Measurements from ENCODE around the gene DNMT1.
"Not testable (repeated sequence)": the region's sequence is repeated elsewhere in the genome, so short reads cannot be mapped to it uniquely, and the experiment has no call there.

The DNMT1 gene

GRCh38 chr19:10184636-10185035 is 10.1 kb downstream of the DNMT1 start:
- in situ Hi-C loops (cut with HindIII; ENCODE audit: low pct_ligation_motif_present, low sequenced_read_pairs): no loop called here
- TF ChIP-seq CTCF (IDR thresholded peaks at IDR 0.05; ENCODE audit: low read depth, low read length, missing control alignments): no peak
- Histone ChIP-seq H3K27me3 (replicated peaks) (no peaks in the 10 kb centered on the region), H3K4me3 (ENCODE audit: low read depth, low read length) (no peak overlapping the region), H3K36me3 (replicated peaks) (peaks cover 15% of the 10 kb centered on the region), H3K27ac (no peak overlapping the region)
- no peak for DNase-seq

GRCh38 chr19:10183926-10184325 is 10.8 kb downstream of the DNMT1 start:
- no peak for TF ChIP-seq CTCF (IDR thresholded peaks at IDR 0.05; ENCODE audit: low read depth, low read length, missing control alignments)
- Histone ChIP-seq H3K4me3 (ENCODE audit: low read depth, low read length) (no peak overlapping the region), H3K27ac (no peak overlapping the region), H3K27me3 (replicated peaks) (no peaks in the 10 kb centered on the region), H3K36me3 (replicated peaks) (peaks cover 17% of the 10 kb centered on the region)
- no peak for DNase-seq
- in situ Hi-C loops (cut with HindIII; ENCODE audit: low pct_ligation_motif_present, low sequenced_read_pairs): no loop called here

GRCh38 chr19:10182847-10183246 is 11.9 kb downstream of the DNMT1 start:
- no peak for TF ChIP-seq CTCF (IDR thresholded peaks at IDR 0.05; ENCODE audit: low read depth, low read length, missing control alignments)
- no peak for DNase-seq
- Histone ChIP-seq H3K36me3 (replicated peaks) (peaks cover 17% of the 10 kb centered on the region), H3K27me3 (replicated peaks) (no peaks in the 10 kb centered on the region), H3K27ac (no peak overlapping the region), H3K4me3 (ENCODE audit: low read depth, low read length) (no peak overlapping the region)
- in situ Hi-C loops (cut with HindIII; ENCODE audit: low pct_ligation_motif_present, low sequenced_read_pairs): no loop called here

GRCh38 chr19:10182076-10182475 is 12.7 kb downstream of the DNMT1 start:
- Histone ChIP-seq H3K4me3 (ENCODE audit: low read depth, low read length) (no peak overlapping the region), H3K36me3 (replicated peaks) (peaks cover 16% of the 10 kb centered on the region), H3K27me3 (replicated peaks) (no peaks in the 10 kb centered on the region), H3K27ac (no peak overlapping the region)
- TF ChIP-seq CTCF (IDR thresholded peaks at IDR 0.05; ENCODE audit: low read depth, low read length, missing control alignments): no peak
- in situ Hi-C loops (cut with HindIII; ENCODE audit: low pct_ligation_motif_present, low sequenced_read_pairs): no loop called here
- DNase-seq: no peak

- no peak overlapping the region for H3K4me3 ChIP-seq (ENCODE audit: low read depth, low read length)
- in situ Hi-C loops (cut with HindIII; ENCODE audit: low pct_ligation_motif_present, low sequenced_read_pairs): no loop called here
- H3K27me3 ChIP-seq (replicated peaks): no peaks in the 10 kb centered on the region
- no peak for DNase-seq
- peaks cover 17% of the 10 kb centered on the region for H3K36me3 ChIP-seq (replicated peaks)
- H3K27ac ChIP-seq: no peak overlapping the region
- TF ChIP-seq CTCF (IDR thresholded peaks at IDR 0.05; ENCODE audit: low read depth, low read length, missing control alignments): no peak
Observed at GRCh38 chr19:10180459-10180858, 14.3 kb downstream of the DNMT1 start.

GRCh38 chr19:10180024-10180423 is 14.7 kb downstream of the DNMT1 start:
- H3K36me3 ChIP-seq (replicated peaks): peaks cover 18% of the 10 kb centered on the region
- H3K27ac ChIP-seq; DNase-seq; in situ Hi-C loops (cut with HindIII; ENCODE audit: low pct_ligation_motif_present, low sequenced_read_pairs); H3K27me3 ChIP-seq (replicated peaks); H3K4me3 ChIP-seq (ENCODE audit: low read depth, low read length): not testable (repeated sequence)
